SU-DHL-6 (cell line): ENCODE data around the gene CDC37.

Experiments
- H2AFZ ChIP-seq: fragments of 200-600 bp; sonication (generic); 2 replicates; pipeline ENCODE4 v1.6.1; 2014; ENCODE audit warnings: low read depth, mild to moderate bottlenecking, moderate library complexity, mixed read lengths, antibody characterized with exemption, low read length; ENCODE audit not compliant: severe bottlenecking
- H3F3A ChIP-seq: fragments of 200-600 bp; shearing (Covaris generic); 2 replicates; pipeline ENCODE4 v1.6.0; 2016; ENCODE audit warnings: antibody characterized with exemption, mild to moderate bottlenecking; ENCODE audit not compliant: insufficient read depth
- H3K27ac ChIP-seq: fragments of 200-600 bp; sonication (generic); 2 replicates; pipeline ENCODE4 v1.5.1; 2016; ENCODE audit warnings: low read depth, mild to moderate bottlenecking, low read length, moderate library complexity, mixed read lengths
- H3K27me3 ChIP-seq: fragments of 200-600 bp; sonication (generic), shearing (Covaris generic); 2 replicates; pipeline ENCODE4 v1.6.0; 2014; ENCODE audit warnings: mild to moderate bottlenecking, low read length
- H3K36me3 ChIP-seq: fragments of 200-600 bp; sonication (generic); 2 replicates; pipeline ENCODE4 v1.6.1; 2014; ENCODE audit warnings: mild to moderate bottlenecking, low read length, mixed read lengths
- H3K4me2 ChIP-seq: fragments of 300-600, 200-600 bp; shearing (Covaris generic), sonication (generic); 2 replicates; pipeline ENCODE4 v1.6.0; 2014; ENCODE audit warnings: low read length, low read depth, mild to moderate bottlenecking; ENCODE audit not compliant: poor library complexity, severe bottlenecking
- H3K4me3 ChIP-seq: fragments of 200-600 bp; sonication (generic); 2 replicates; pipeline ENCODE4 v1.5.1; 2014; ENCODE audit warnings: antibody characterized with exemption, low read length, mild to moderate bottlenecking, mixed read lengths; ENCODE audit not compliant: insufficient read depth, poor library complexity, severe bottlenecking
- H3K79me2 ChIP-seq: fragments of 200-600 bp; sonication (generic); 2 replicates; pipeline ENCODE4 v1.6.1; 2014; ENCODE audit warnings: mild to moderate bottlenecking, low read length, moderate library complexity; ENCODE audit not compliant: insufficient read depth
- H3K9ac ChIP-seq: fragments of 200-600 bp; sonication (generic); 2 replicates; pipeline ENCODE4 v1.7.0; 2014; ENCODE audit warnings: mild to moderate bottlenecking, low read length
- H3K9me2 ChIP-seq: fragments of 200-600 bp; sonication (generic); replicated peaks from 2 replicates; pipeline ENCODE4 v1.6.1; 2014; ENCODE audit warnings: low read length; ENCODE audit not compliant: insufficient read depth
- H3K9me3 ChIP-seq: fragments of 200-600 bp; sonication (generic); 2 replicates; pipeline ENCODE4 v1.6.1; 2014; ENCODE audit warnings: low read length, mixed read lengths; ENCODE audit not compliant: insufficient read depth
- H4K20me1 ChIP-seq: fragments of 200-600 bp; sonication (generic); 2 replicates; pipeline ENCODE4 v1.6.1; 2014; ENCODE audit warnings: low read depth, mild to moderate bottlenecking, antibody characterized with exemption, low read length, moderate library complexity, mixed read lengths
- EZH2phosphoT487 ChIP-seq: fragments of 200-600 bp; sonication (generic), shearing (Covaris generic); conservative IDR thresholded peaks from 2 replicates; pipeline ENCODE4 v1.6.1; 2018; ENCODE audit warnings: mild to moderate bottlenecking, antibody characterized with exemption, low read length, moderate library complexity, mixed read lengths
- TF ChIP-seq, protein P1 (sequence below): fragments of 200-600 bp; sonication (generic); IDR thresholded peaks from one replicate; pipeline ENCODE4 v1.5.1; 2017; ENCODE audit warnings: antibody characterized with exemption, mild to moderate bottlenecking, low read length, moderate library complexity; ENCODE audit not compliant: insufficient read depth, poor library complexity, severe bottlenecking

CDC37 gene

DNA sequence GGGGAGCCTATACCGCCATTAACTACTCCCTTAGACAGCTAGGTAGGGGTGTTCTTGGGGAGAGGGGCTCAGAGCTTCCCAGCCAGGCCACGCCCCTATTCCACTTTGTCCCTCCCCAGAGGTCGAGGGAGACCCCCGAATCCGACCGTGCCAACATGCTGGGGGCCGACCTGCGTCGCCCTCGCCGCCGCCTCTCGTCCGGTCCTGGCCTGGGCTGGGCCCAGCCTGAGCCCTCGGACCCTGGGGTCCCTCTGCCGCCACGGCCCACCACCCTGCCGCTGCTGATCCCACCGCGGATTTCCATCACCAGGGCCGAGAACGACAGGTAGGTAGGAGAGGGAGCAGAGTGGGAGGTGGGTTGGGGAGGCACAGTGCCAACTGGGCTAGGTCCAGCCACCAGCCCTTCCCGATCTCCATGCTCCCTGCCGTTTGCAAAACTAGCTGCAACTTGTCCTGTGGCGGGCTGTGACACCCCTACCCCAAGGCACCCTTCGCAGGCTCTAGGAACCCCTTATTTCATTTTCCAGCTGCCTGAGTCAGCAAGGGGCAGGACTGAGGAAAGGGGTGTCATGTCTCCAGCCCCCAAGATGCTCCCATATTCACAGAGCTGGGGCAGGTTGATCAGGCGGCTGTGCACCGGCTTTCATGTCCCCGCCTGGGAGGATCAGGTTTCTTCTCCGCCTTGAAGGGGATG lies 14.3 kb upstream of the CDC37 start:
- peaks cover 3% of the 10 kb centered on the region; the same call in 1 of the 2 replicates for H4K20me1 ChIP-seq
- peak overlapping the region; percentile 99 for H3K27ac ChIP-seq
- no peak overlapping the region for H2AFZ ChIP-seq
- H3K4me3 ChIP-seq: peak overlapping the region; percentile 67
- H3K36me3 ChIP-seq: no peaks in the 10 kb centered on the region
- H3K79me2 ChIP-seq: peaks cover 3% of the 10 kb centered on the region; the same call in 1 of the 2 replicates
- no peaks in the 10 kb centered on the region for H3K27me3 ChIP-seq
- peaks cover 4% of the 10 kb centered on the region; the same call in 1 of the 2 replicates for H3K9me3 ChIP-seq
- no peaks in the 10 kb centered on the region for H3K9me2 ChIP-seq
- H3K9ac ChIP-seq: peak overlapping the region; percentile 93
- TF ChIP-seq, protein P1, sequence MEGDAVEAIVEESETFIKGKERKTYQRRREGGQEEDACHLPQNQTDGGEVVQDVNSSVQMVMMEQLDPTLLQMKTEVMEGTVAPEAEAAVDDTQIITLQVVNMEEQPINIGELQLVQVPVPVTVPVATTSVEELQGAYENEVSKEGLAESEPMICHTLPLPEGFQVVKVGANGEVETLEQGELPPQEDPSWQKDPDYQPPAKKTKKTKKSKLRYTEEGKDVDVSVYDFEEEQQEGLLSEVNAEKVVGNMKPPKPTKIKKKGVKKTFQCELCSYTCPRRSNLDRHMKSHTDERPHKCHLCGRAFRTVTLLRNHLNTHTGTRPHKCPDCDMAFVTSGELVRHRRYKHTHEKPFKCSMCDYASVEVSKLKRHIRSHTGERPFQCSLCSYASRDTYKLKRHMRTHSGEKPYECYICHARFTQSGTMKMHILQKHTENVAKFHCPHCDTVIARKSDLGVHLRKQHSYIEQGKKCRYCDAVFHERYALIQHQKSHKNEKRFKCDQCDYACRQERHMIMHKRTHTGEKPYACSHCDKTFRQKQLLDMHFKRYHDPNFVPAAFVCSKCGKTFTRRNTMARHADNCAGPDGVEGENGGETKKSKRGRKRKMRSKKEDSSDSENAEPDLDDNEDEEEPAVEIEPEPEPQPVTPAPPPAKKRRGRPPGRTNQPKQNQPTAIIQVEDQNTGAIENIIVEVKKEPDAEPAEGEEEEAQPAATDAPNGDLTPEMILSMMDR: no peak
- no peak for TF ChIP-seq EZH2phosphoT487
- H3F3A ChIP-seq: peaks cover 54% of the 10 kb centered on the region
- H3K4me2 ChIP-seq: peak overlapping the region; percentile 70

DNA sequence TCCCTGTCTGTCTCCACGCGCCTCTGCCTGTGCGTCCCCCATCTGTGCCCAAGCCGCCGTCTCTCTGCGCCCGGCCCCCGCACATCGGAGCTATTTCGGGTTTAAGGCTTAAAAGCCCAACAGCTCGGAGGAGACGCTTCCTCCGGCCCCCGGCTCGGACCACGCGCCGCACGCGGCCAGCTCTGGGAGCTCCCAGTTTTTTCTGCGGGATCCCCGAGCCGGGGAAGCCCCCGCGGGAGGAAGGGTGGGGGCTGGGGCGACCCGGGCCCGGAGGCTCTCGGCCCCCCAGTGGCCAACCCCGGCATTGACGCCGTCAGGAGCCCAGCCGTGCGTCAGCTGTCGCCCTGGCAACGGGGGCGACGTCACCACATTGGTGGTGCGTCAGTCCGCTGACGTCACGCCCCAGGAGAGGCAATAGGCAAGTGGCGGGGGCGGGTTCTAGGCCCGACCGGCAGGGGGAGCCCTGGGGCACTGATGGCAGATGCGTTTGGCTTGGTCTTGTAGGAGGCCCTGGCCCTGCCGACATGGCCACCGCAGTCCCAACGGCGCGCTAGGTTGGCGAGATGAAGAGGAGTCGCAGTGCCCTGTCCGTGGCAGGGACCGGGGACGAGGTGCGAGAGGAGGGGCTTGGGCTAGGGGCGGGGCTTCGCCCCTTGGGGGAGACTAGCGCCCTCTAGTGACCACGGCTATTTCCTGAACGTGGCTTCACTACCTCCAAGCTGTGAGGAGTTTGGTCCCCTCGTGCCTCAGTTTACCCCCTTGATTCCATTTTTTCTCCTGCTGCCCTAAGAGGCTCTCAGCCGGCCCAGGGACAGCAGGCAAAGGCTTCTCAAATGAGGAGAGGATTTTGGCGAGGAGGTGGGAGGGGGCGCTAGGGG lies 13.3 kb upstream of the CDC37 start:
- Histone ChIP-seq H3K9me3 (peaks cover 4% of the 10 kb centered on the region; the same call in 1 of the 2 replicates), H3K79me2 (peaks cover 3% of the 10 kb centered on the region; the same call in 1 of the 2 replicates), H3K36me3 (no peaks in the 10 kb centered on the region), H3K9me2 (no peaks in the 10 kb centered on the region), H2AFZ (no peak overlapping the region), H3K4me2 (peak overlapping the region; percentile 70), H3K27ac (peak overlapping the region; percentile 99), H4K20me1 (peaks cover 3% of the 10 kb centered on the region; the same call in 1 of the 2 replicates), H3F3A (peaks cover 59% of the 10 kb centered on the region), H3K9ac (peak overlapping the region; percentile 93), H3K4me3 (peak overlapping the region; percentile 51), H3K27me3 (no peaks in the 10 kb centered on the region)
- TF ChIP-seq, protein P1: peak; percentile 89
- no peak for TF ChIP-seq EZH2phosphoT487

DNA sequence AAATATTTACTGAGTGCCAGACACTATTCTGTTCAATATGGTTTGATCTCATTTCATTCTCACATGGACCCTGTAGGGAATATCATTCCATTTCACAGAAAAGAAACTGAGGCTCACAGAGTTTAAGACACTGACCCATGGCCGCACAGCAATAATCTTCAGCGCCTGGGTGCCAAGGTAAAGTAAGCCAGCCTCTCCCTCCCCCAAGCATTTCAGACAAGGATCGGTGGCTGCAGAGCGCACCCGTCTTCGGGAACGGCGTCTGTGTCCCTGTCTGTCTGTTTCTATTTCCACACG lies 12.7 kb upstream of the CDC37 start:
- Histone ChIP-seq H2AFZ (no peak overlapping the region), H3K4me2 (peak overlapping the region; percentile 70), H3K27me3 (no peaks in the 10 kb centered on the region), H3K79me2 (peaks cover 3% of the 10 kb centered on the region; the same call in 1 of the 2 replicates), H3K36me3 (no peaks in the 10 kb centered on the region), H3K9me3 (peaks cover 4% of the 10 kb centered on the region; the same call in 1 of the 2 replicates), H4K20me1 (no peaks in the 10 kb centered on the region), H3K9me2 (no peaks in the 10 kb centered on the region), H3K9ac (peak overlapping the region; percentile 93), H3K27ac (peak overlapping the region; percentile 99), H3K4me3 (peak overlapping the region; percentile 51), H3F3A (peaks cover 63% of the 10 kb centered on the region)
- TF ChIP-seq, protein P1: no peak
- TF ChIP-seq EZH2phosphoT487: no peak
